Gastrocnemius medialis (tissue), 4 donors: ENCODE data around the gene FOSB.

Experiments
- POLR2A ChIP-seq, 2 donors: fragments of 450-650 bp; IDR thresholded peaks; one replicate each; pipeline ENCODE4 v1.6.1; 2017; ENCODE audit warnings: antibody characterized with exemption in 2 of 2, mild to moderate bottlenecking in 2 of 2, moderate library complexity in 2 of 2
- TF ChIP-seq, protein P1 (sequence below), 5 experiments: fragments of 450-650 bp in 3 of 5; fragments of 200-600 bp in 2 of 5; sonication (generic) in 2 of 5; IDR thresholded peaks in 4 of 5; conservative IDR thresholded peaks in 1 of 5; 1 replicate in 4 of 5; 2 replicates in 1 of 5; pipeline ENCODE4 v1.5.1; 2016 to 2019; ENCODE audit warnings: antibody characterized with exemption in 5 of 5, mild to moderate bottlenecking in 3 of 5, moderate library complexity in 3 of 5

DNA sequence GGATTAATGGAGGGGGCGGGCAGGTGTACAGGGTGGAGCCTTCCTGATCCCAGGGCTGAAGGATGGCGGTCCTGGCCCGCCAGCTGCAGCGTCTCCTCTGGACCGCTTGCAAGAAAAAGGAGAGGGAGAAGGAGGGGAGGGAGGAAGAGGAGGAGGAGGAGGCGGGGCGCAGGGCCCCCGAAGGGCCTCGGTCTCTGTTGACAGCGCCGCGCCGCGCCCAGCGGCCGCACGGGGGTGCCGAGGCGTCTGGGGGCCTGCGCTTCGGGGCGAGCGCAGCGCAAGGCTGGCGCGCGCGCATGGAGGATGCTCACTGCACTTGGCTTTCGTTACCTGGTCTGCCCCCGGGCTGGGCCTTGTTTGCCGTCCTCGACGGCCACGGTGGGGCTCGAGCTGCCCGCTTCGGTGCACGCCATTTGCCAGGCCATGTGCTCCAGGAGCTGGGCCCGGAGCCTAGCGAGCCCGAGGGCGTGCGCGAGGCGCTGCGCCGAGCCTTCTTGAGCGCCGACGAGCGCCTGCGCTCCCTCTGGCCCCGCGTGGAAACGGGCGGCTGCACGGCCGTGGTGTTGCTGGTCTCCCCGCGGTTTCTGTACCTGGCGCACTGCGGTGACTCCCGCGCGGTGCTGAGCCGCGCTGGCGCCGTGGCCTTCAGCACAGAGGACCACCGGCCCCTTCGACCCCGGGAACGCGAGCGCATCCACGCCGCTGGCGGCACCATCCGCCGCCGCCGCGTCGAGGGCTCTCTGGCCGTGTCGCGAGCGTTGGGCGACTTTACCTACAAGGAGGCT is 30.8 kb downstream of the FOSB start, which contains the start of gene PPM1N:
- TF ChIP-seq, protein P1, sequence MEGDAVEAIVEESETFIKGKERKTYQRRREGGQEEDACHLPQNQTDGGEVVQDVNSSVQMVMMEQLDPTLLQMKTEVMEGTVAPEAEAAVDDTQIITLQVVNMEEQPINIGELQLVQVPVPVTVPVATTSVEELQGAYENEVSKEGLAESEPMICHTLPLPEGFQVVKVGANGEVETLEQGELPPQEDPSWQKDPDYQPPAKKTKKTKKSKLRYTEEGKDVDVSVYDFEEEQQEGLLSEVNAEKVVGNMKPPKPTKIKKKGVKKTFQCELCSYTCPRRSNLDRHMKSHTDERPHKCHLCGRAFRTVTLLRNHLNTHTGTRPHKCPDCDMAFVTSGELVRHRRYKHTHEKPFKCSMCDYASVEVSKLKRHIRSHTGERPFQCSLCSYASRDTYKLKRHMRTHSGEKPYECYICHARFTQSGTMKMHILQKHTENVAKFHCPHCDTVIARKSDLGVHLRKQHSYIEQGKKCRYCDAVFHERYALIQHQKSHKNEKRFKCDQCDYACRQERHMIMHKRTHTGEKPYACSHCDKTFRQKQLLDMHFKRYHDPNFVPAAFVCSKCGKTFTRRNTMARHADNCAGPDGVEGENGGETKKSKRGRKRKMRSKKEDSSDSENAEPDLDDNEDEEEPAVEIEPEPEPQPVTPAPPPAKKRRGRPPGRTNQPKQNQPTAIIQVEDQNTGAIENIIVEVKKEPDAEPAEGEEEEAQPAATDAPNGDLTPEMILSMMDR (IDR thresholded peaks at IDR 0.05 in 4 of 5, conservative IDR thresholded peaks at IDR 0.05 in 1 of 5), result no peak
- TF ChIP-seq POLR2A (IDR thresholded peaks at IDR 0.05), result no peak
